A172 (cell line): Measurements from ENCODE around the gene VAC14. TPM values are rescaled to one million over a fixed set of nuclear protein-coding genes. Genes with fewer than 3 reads are reported as not detected.

Experiments used
- DNase-seq: peaks from one replicate; pipeline ENCODE4 v3.0.0-alpha.2; 2015; ENCODE audit warnings: low spot score
- total RNA-seq: library from RNA; depleted of rRNA; stranded (reverse); fragments of >200 nt; shearing (Covaris generic); gene quantifications from 2 replicates; pipeline ENCODE4 v1.2.3, GENCODE V29; 2014

VAC14 gene
- total RNA-seq, 1 experiment from 2014 or later: 58.8 TPM

- DNase-seq: peak; percentile 80
Measured at GRCh38 chr16:70692873-70693671, 107.9 kb downstream of the VAC14 start.

GRCh38 chr16:70692130-70692872, 108.7 kb downstream of the VAC14 start:
- DNase-seq: no peak

- peak; percentile 99 for DNase-seq
Measured at GRCh38 chr16:70691223-70692129, 109.5 kb downstream of the VAC14 start.

GRCh38 chr16:70689970-70690891, 110.7 kb downstream of the VAC14 start:
- DNase-seq: peak; percentile 55

- peak; percentile 56 for DNase-seq
Measured at GRCh38 chr16:70689035-70689969, 111.7 kb downstream of the VAC14 start.

GRCh38 chr16:70688246-70688742, 112.7 kb downstream of the VAC14 start:
- peak; percentile 68 for DNase-seq

- no peak for DNase-seq
Measured at GRCh38 chr16:70687671-70688245, 113.2 kb downstream of the VAC14 start.

GRCh38 chr16:70687102-70687511, 113.9 kb downstream of the VAC14 start:
- no peak for DNase-seq

GRCh38 chr16:70686376-70687101, 114.4 kb downstream of the VAC14 start:
- DNase-seq: no peak

- peak; percentile 72 for DNase-seq
Measured at GRCh38 chr16:70685938-70686375, 115.0 kb downstream of the VAC14 start, which contains the start of gene MTSS2. TSS of gene MTSS2 (minus strand) at chr16:70686053. CDS start at chr16:70685791, 262 bp downstream.

GRCh38 chr16:70685061-70685937, 115.7 kb downstream of the VAC14 start:
- DNase-seq: no peak

- DNase-seq: no peak
Measured at GRCh38 chr16:70684146-70685060, 116.6 kb downstream of the VAC14 start.

- DNase-seq: no peak
Measured at GRCh38 chr16:70683146-70683944, 117.6 kb downstream of the VAC14 start.

GRCh38 chr16:70682239-70683145, 118.5 kb downstream of the VAC14 start:
- no peak for DNase-seq
